DOHH2 (cell line): ENCODE measurements around the gene HSD11B1L.

ENCODE experiments used
- CTCF ChIP-seq: fragments of 200-600 bp; sonication (generic); IDR thresholded peaks from one replicate; pipeline ENCODE4 v1.5.1; 2014; ENCODE audit warnings: antibody characterized with exemption, mild to moderate bottlenecking, low read depth, low read length; ENCODE audit not compliant: poor library complexity, severe bottlenecking
- EZH2phosphoT487 ChIP-seq: fragments of 200-600 bp; sonication (generic); IDR thresholded peaks from 2 replicates; pipeline ENCODE4 v1.6.1; 2017; ENCODE audit warnings: borderline replicate concordance, mild to moderate bottlenecking, antibody characterized with exemption, low read length, moderate library complexity, mixed read lengths

- no peak for TF ChIP-seq CTCF
- TF ChIP-seq EZH2phosphoT487: no peak
These were observed 15.6 kb downstream of the HSD11B1L start for GRCh38 chr19:5696196-5697021.
